Suppressor macrophage (primary cell): ENCODE results near the gene MPLKIP.
"Not testable (repeated sequence)": the region's sequence is repeated elsewhere in the genome, so short reads cannot be mapped to it uniquely, and the experiment has no call there.

Experiments used
- DNase-seq, 4 experiments: peaks; one replicate each; pipeline ENCODE4 v3.0.0-alpha.2; 2020 to 2022
- total RNA-seq, 17 experiments: gene quantifications; one replicate each; lab custom pipeline; 2026; ENCODE audit warnings: mixed read lengths in 6 of 17, inconsistent platforms in 3 of 17; lab: John Stamatoyannopoulos, UW

MPLKIP gene
- total RNA-seq, result 2.8 to 15.1 (median 9.4) reads per million in 17 experiments

GRCh38 chr7:40134428-40135316 is at the start of gene MPLKIP, which contains the start of gene SUGCT:
MPLKIP (minus strand) TSS chr7:40134622; CDS start chr7:40134567, 55 bp downstream.
SUGCT (plus strand) TSS chr7:40135005.
- DNase-seq, result peak; percentile 91 to 97 (median 95)

- no peak for DNase-seq
Observed at GRCh38 chr7:40182452-40182851, 48.0 kb upstream of the MPLKIP start.

GRCh38 chr7:40177071-40177470 is 42.6 kb upstream of the MPLKIP start:
- no peak for DNase-seq

GRCh38 chr7:40175725-40176510 is 41.5 kb upstream of the MPLKIP start:
- DNase-seq, result no peak

- DNase-seq, result not testable (repeated sequence)
Observed at GRCh38 chr7:40175256-40175655, 40.8 kb upstream of the MPLKIP start.

GRCh38 chr7:40173121-40173520 is 38.7 kb upstream of the MPLKIP start:
- DNase-seq, result not testable (repeated sequence)

- DNase-seq, result not testable (repeated sequence)
Observed at GRCh38 chr7:40168266-40168665, 33.8 kb upstream of the MPLKIP start.

- no peak for DNase-seq
Observed at GRCh38 chr7:40167291-40167690, 32.9 kb upstream of the MPLKIP start.

GRCh38 chr7:40165216-40165615 is 30.8 kb upstream of the MPLKIP start:
- DNase-seq, result no peak

- DNase-seq, result no peak
Observed at GRCh38 chr7:40162516-40162915, 28.1 kb upstream of the MPLKIP start.

- DNase-seq, result no peak
Observed at GRCh38 chr7:40156988-40157387, 22.6 kb upstream of the MPLKIP start.

- DNase-seq, result no peak
Observed at GRCh38 chr7:40151504-40151903, 17.1 kb upstream of the MPLKIP start.

GRCh38 chr7:40148671-40149070 is 14.2 kb upstream of the MPLKIP start:
- DNase-seq, result no peak

- not testable (repeated sequence) for DNase-seq
Observed at GRCh38 chr7:40148247-40148580, 13.8 kb upstream of the MPLKIP start.

GRCh38 chr7:40147371-40148246 is 13.2 kb upstream of the MPLKIP start:
- DNase-seq, result no peak

- not testable (repeated sequence) for DNase-seq
Observed at GRCh38 chr7:40145596-40146130, 11.2 kb upstream of the MPLKIP start.

- DNase-seq, result not testable (repeated sequence)
Observed at GRCh38 chr7:40141916-40142315, 7.5 kb upstream of the MPLKIP start.

GRCh38 chr7:40139891-40140290 is 5.5 kb upstream of the MPLKIP start:
- DNase-seq, result not testable (repeated sequence)

GRCh38 chr7:40138973-40139372 is 4.6 kb upstream of the MPLKIP start:
- no peak for DNase-seq

- no peak for DNase-seq
Observed at GRCh38 chr7:40137563-40137962, 3.1 kb upstream of the MPLKIP start.

- DNase-seq, result no peak
Observed at GRCh38 chr7:40135317-40135610, 842 bp upstream of the MPLKIP start.
